ENCODE results near the gene GPR15LG.
"Not testable (repeated sequence)": the region's sequence is repeated elsewhere in the genome, so short reads cannot be mapped to it uniquely, and the experiment has no call there.

Gene GPR15LG

DNA sequence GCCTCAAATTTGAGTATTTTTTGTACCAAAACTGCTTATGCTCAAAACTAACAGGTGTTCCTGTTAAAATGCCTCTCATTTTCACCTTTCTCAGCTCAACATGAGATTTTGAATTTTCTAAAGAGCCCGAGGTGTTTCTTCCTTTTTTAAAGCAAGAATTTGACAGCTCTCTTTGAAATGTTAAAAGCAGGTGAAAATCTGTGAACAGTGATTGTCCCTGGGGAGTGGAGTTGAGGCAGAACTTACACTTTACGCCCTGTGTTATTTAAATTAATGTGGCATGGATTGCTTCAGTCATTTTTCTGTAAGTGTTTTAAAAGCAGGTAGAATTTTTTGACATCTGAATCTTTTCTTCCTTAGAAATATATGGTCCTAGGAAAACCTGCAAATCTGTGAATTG is 9.2 kb upstream of the GPR15LG start:
- no peaks in the 10 kb centered on the region for H3K79me2 ChIP-seq (ENCODE audit: control insufficient read depth, insufficient read depth, low read length, poor library complexity)
- WGBS (ENCODE audit: extremely low coverage, insufficient coverage, insufficient read length), result no CpG with 5 or more reads among the region's 2 CpGs

DNA sequence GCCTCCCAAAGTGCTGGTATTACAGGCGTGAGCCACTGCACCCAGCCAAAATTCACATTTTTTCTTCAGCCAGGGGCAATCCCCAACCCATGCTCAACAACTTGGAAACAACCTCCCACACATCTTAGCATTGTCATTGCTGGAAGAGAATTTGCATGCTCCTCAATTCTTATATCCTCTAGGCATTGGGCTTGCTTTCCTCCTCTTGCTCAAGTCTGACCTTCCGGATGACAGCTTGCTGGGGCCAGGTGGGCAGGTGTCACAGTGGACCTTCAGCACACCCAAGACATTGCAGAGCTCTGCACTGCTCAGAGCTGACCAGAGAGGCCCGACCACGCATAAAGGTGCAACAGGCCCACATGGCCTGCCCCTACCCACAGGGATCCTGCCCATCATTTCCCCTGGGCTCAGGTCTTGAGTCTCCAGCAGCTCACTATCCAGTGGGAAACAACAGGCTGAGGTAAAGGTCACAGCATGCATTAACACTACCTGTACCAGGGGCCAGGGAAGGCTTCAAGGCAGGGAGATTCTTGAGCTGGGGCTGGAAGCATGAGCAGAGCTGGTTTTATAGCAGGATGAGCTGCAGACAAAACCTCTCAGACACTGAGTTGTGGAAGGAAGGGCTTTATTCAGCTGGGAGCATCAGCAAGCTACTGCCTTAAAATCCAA is 6.8 kb upstream of the GPR15LG start:
- no peaks in the 10 kb centered on the region for H3K4me1 ChIP-seq (ENCODE audit: control insufficient read depth in 1 of 2, insufficient read depth in 2 of 2, low read length in 2 of 2)

More for the DNA sequence above, 9.2 kb upstream of the GPR15LG start:
- H2BK5ac ChIP-seq (ENCODE audit: low read depth, low read length, poor library complexity), result no peak overlapping the region
- H3K14ac ChIP-seq (ENCODE audit: low read length), result no peak overlapping the region
- H3K9ac ChIP-seq (ENCODE audit: low read length), result no peak overlapping the region
- no peak overlapping the region for H2AK5ac ChIP-seq (ENCODE audit: low read length)
- H4K91ac ChIP-seq (ENCODE audit: low read depth, low read length), result no peak overlapping the region
- H3K79me1 ChIP-seq (ENCODE audit: low read length), result no peaks in the 10 kb centered on the region
- H2BK12ac ChIP-seq (ENCODE audit: low read length), result no peak overlapping the region
- no peaks in the 10 kb centered on the region for H3K27me3 ChIP-seq (ENCODE audit: insufficient read depth, low read length)
- DNase-seq, result no peak
- no peak overlapping the region for H3K4me3 ChIP-seq (ENCODE audit: low read depth, low read length)
- H3K18ac ChIP-seq (ENCODE audit: low read length), result no peak overlapping the region
- no peak overlapping the region for H3K27ac ChIP-seq (ENCODE audit: low read depth, low read length)
- no peak overlapping the region for H4K12ac ChIP-seq (ENCODE audit: low read depth, low read length)
- no peaks in the 10 kb centered on the region for H3K36me3 ChIP-seq (ENCODE audit: control insufficient read depth in 1 of 2, insufficient read depth in 2 of 2, low read length in 2 of 2)
- H3K4me1 ChIP-seq (ENCODE audit: control insufficient read depth in 1 of 2, insufficient read depth in 2 of 2, low read length in 2 of 2), result no peaks in the 10 kb centered on the region
- H3K23ac ChIP-seq (ENCODE audit: low read length), result no peak overlapping the region
- no peak overlapping the region for H2AFZ ChIP-seq (ENCODE audit: insufficient read depth, low read length, poor library complexity)
- no peak overlapping the region for H3K4ac ChIP-seq (ENCODE audit: low read depth, low read length)
- no peak overlapping the region for H3K4me2 ChIP-seq (ENCODE audit: low read length)
- H4K8ac ChIP-seq (ENCODE audit: low read depth, low read length), result no peak overlapping the region
- H2BK120ac ChIP-seq (ENCODE audit: insufficient read depth, low read length, poor library complexity), result no peak overlapping the region
- H3K9me3 ChIP-seq (ENCODE audit: insufficient read depth, low read depth, low read length), result no peaks in the 10 kb centered on the region

DNA sequence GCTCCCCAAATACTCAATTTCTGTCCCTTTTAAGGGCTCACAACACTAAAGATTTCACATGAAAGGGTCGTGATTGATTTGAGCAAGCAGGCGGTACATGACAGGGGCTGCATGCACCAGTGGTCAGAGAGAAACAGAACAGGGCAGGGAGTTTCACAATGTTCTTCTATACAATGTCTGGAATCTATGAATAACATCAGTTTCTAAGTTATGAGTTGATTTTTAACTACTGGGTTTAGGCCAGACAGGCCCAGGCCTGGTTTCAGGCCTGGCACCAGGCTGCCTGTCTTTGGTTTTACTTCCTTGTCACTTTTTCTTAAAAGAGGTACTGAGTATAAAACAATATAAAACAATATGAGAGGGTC is 6.3 kb upstream of the GPR15LG start:
- not testable (repeated sequence) for H2BK120ac ChIP-seq (ENCODE audit: insufficient read depth, low read length, poor library complexity); H2AK5ac ChIP-seq (ENCODE audit: low read length); H2BK5ac ChIP-seq (ENCODE audit: low read depth, low read length, poor library complexity); H3K4me1 ChIP-seq (ENCODE audit: control insufficient read depth in 1 of 2, insufficient read depth in 2 of 2, low read length in 2 of 2); H2AFZ ChIP-seq (ENCODE audit: insufficient read depth, low read length, poor library complexity); H4K91ac ChIP-seq (ENCODE audit: low read depth, low read length); DNase-seq; H3K4ac ChIP-seq (ENCODE audit: low read depth, low read length); H3K79me2 ChIP-seq (ENCODE audit: control insufficient read depth, insufficient read depth, low read length, poor library complexity); H3K27ac ChIP-seq (ENCODE audit: low read depth, low read length); H4K8ac ChIP-seq (ENCODE audit: low read depth, low read length); H3K18ac ChIP-seq (ENCODE audit: low read length); H3K36me3 ChIP-seq (ENCODE audit: control insufficient read depth in 1 of 2, insufficient read depth in 2 of 2, low read length in 2 of 2); H3K27me3 ChIP-seq (ENCODE audit: insufficient read depth, low read length); H3K4me3 ChIP-seq (ENCODE audit: low read depth, low read length); H3K9ac ChIP-seq (ENCODE audit: low read length); H2BK12ac ChIP-seq (ENCODE audit: low read length); H4K12ac ChIP-seq (ENCODE audit: low read depth, low read length); H3K23ac ChIP-seq (ENCODE audit: low read length); H3K79me1 ChIP-seq (ENCODE audit: low read length); H3K4me2 ChIP-seq (ENCODE audit: low read length); H3K9me3 ChIP-seq (ENCODE audit: insufficient read depth, low read depth, low read length); H3K14ac ChIP-seq (ENCODE audit: low read length)
- no CpG with 5 or more reads among the region's 2 CpGs for WGBS (ENCODE audit: extremely low coverage, insufficient coverage, insufficient read length)

More for the DNA sequence above, 6.8 kb upstream of the GPR15LG start:
- H3K18ac ChIP-seq (ENCODE audit: low read length), result no peak overlapping the region
- no peak overlapping the region for H3K4ac ChIP-seq (ENCODE audit: low read depth, low read length)
- no peak overlapping the region for H3K14ac ChIP-seq (ENCODE audit: low read length)
- no peak overlapping the region for H3K4me2 ChIP-seq (ENCODE audit: low read length)
- H2BK120ac ChIP-seq (ENCODE audit: insufficient read depth, low read length, poor library complexity), result no peak overlapping the region
- no peak overlapping the region for H4K12ac ChIP-seq (ENCODE audit: low read depth, low read length)
- no peaks in the 10 kb centered on the region for H3K79me1 ChIP-seq (ENCODE audit: low read length)
- no peak overlapping the region for H2AK5ac ChIP-seq (ENCODE audit: low read length)
- H3K36me3 ChIP-seq (ENCODE audit: control insufficient read depth in 1 of 2, insufficient read depth in 2 of 2, low read length in 2 of 2), result no peaks in the 10 kb centered on the region
- no peak overlapping the region for H3K23ac ChIP-seq (ENCODE audit: low read length)
- H3K9me3 ChIP-seq (ENCODE audit: insufficient read depth, low read depth, low read length), result no peaks in the 10 kb centered on the region
- H3K27me3 ChIP-seq (ENCODE audit: insufficient read depth, low read length), result no peaks in the 10 kb centered on the region
- H3K27ac ChIP-seq (ENCODE audit: low read depth, low read length), result no peak overlapping the region
- no peak overlapping the region for H2BK12ac ChIP-seq (ENCODE audit: low read length)
- no peaks in the 10 kb centered on the region for H3K79me2 ChIP-seq (ENCODE audit: control insufficient read depth, insufficient read depth, low read length, poor library complexity)
- H3K4me3 ChIP-seq (ENCODE audit: low read depth, low read length), result no peak overlapping the region
- no CpG with 5 or more reads among the region's 4 CpGs for WGBS (ENCODE audit: extremely low coverage, insufficient coverage, insufficient read length)
- no peak overlapping the region for H4K8ac ChIP-seq (ENCODE audit: low read depth, low read length)
- H3K9ac ChIP-seq (ENCODE audit: low read length), result no peak overlapping the region
- no peak overlapping the region for H2AFZ ChIP-seq (ENCODE audit: insufficient read depth, low read length, poor library complexity)
- no peak overlapping the region for H4K91ac ChIP-seq (ENCODE audit: low read depth, low read length)
- no peak for DNase-seq
- no peak overlapping the region for H2BK5ac ChIP-seq (ENCODE audit: low read depth, low read length, poor library complexity)

- H3K36me3 ChIP-seq (ENCODE audit: control insufficient read depth in 1 of 2, insufficient read depth in 2 of 2, low read length in 2 of 2); H3K23ac ChIP-seq (ENCODE audit: low read length); DNase-seq; H2BK12ac ChIP-seq (ENCODE audit: low read length); H3K9me3 ChIP-seq (ENCODE audit: insufficient read depth, low read depth, low read length); H4K91ac ChIP-seq (ENCODE audit: low read depth, low read length); H2AK5ac ChIP-seq (ENCODE audit: low read length); H3K4me1 ChIP-seq (ENCODE audit: control insufficient read depth in 1 of 2, insufficient read depth in 2 of 2, low read length in 2 of 2); H3K4ac ChIP-seq (ENCODE audit: low read depth, low read length); H3K4me2 ChIP-seq (ENCODE audit: low read length); H3K9ac ChIP-seq (ENCODE audit: low read length); H3K79me1 ChIP-seq (ENCODE audit: low read length); H3K27ac ChIP-seq (ENCODE audit: low read depth, low read length); H2BK120ac ChIP-seq (ENCODE audit: insufficient read depth, low read length, poor library complexity); H3K79me2 ChIP-seq (ENCODE audit: control insufficient read depth, insufficient read depth, low read length, poor library complexity); H3K27me3 ChIP-seq (ENCODE audit: insufficient read depth, low read length); H2AFZ ChIP-seq (ENCODE audit: insufficient read depth, low read length, poor library complexity); H4K8ac ChIP-seq (ENCODE audit: low read depth, low read length); H3K14ac ChIP-seq (ENCODE audit: low read length); H4K12ac ChIP-seq (ENCODE audit: low read depth, low read length); H3K4me3 ChIP-seq (ENCODE audit: low read depth, low read length); H3K18ac ChIP-seq (ENCODE audit: low read length); H2BK5ac ChIP-seq (ENCODE audit: low read depth, low read length, poor library complexity): not testable (repeated sequence)
- no CpG with 5 or more reads among the region's 10 CpGs for WGBS (ENCODE audit: extremely low coverage, insufficient coverage, insufficient read length)
These were observed 5.2 kb upstream of the GPR15LG start for GRCh38 chr10:84168382-84168781.
